ENCODE results near the gene MIA2. TPM values are rescaled to one million over a fixed set of nuclear protein-coding genes. Genes with fewer than 3 reads are reported as not detected.

Gene MIA2
- total and polyA plus RNA-seq, 4 donors: 24.9 to 32.2 (median 28.3) TPM

DNA sequence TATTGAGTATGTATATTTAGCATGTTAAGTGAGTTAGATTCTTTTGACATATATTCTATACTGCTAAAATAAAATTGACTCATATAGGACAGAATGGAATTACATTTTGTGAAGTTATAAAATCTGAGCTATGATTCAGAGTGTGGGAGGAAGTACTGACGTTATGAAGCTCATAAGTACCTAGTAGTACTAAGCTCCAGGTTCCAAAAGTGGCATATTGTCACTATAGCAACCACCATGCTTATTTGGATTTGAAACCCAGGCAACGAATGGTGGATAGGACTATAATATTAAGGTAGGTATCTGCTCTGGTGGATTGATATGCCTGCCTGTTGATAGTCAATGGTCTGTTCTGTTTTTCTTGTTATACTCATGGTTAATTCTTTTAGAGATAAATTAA, 200.7 kb downstream of the MIA2 start:
- Histone ChIP-seq H3K4me3 (no peak overlapping the region), H3K9ac (ENCODE audit: insufficient read depth in 1 of 2, low read length in 2 of 2) (no peak overlapping the region), H3K27me3 (ENCODE audit: control insufficient read depth in 3 of 3, insufficient read depth in 3 of 3, low read length in 2 of 3) (peaks cover 0 to 3% (median 3%) of the 10 kb centered on the region in 3 donors), H3K27ac (ENCODE audit: low read depth in 1 of 2, low read length in 1 of 2) (no peak overlapping the region), H3K36me3 (ENCODE audit: control insufficient read depth in 4 of 4, insufficient read depth in 4 of 4, low read length in 4 of 4) (peaks cover 0 to 3% (median 0%) of the 10 kb centered on the region in 4 donors), H3K4me1 (ENCODE audit: control insufficient read depth in 5 of 5, insufficient read depth in 5 of 5, low read length in 5 of 5) (peaks cover 2 to 17% (median 9%) of the 10 kb centered on the region in 5 donors), H3K9me3 (ENCODE audit: control insufficient read depth in 4 of 4, insufficient read depth in 3 of 4, low read length in 3 of 4) (no peaks in the 10 kb centered on the region)
- no peak for DNase-seq
- WGBS, 2 donors: 53 to 64% methylated on average over 2 of the region's 2 CpGs
- ATAC-seq (ENCODE audit: insufficient read depth, low FRiP score): no peak
- TF ChIP-seq, protein P1, sequence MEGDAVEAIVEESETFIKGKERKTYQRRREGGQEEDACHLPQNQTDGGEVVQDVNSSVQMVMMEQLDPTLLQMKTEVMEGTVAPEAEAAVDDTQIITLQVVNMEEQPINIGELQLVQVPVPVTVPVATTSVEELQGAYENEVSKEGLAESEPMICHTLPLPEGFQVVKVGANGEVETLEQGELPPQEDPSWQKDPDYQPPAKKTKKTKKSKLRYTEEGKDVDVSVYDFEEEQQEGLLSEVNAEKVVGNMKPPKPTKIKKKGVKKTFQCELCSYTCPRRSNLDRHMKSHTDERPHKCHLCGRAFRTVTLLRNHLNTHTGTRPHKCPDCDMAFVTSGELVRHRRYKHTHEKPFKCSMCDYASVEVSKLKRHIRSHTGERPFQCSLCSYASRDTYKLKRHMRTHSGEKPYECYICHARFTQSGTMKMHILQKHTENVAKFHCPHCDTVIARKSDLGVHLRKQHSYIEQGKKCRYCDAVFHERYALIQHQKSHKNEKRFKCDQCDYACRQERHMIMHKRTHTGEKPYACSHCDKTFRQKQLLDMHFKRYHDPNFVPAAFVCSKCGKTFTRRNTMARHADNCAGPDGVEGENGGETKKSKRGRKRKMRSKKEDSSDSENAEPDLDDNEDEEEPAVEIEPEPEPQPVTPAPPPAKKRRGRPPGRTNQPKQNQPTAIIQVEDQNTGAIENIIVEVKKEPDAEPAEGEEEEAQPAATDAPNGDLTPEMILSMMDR (IDR thresholded peaks at IDR 0.05; ENCODE audit: control extremely low read depth, extremely low read depth): no peak

DNA sequence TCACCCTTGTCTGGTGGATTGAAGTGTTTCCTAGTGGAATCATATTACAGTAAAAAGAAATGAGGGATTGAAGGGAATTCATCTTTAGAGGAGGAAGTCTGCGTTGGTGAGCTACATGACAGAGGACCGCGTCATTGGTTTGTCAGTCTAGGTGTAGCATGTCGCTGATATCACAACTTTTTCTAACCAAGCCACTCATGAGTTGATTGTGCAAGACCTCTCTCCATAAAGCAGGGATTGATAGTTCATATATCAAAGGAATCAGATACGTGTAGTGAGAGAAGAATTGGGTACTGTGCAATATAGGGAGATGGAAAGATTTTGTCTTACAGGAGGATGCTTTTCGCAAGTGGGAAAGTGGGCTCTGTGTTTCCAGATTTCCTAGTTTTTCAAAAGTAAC, 201.5 kb downstream of the MIA2 start:
- peaks cover 0 to 3% (median 0%) of the 10 kb centered on the region in 4 donors for H3K36me3 ChIP-seq (ENCODE audit: control insufficient read depth in 4 of 4, insufficient read depth in 4 of 4, low read length in 4 of 4)
- no peak overlapping the region for H3K4me3 ChIP-seq
- no peaks in the 10 kb centered on the region for H3K9me3 ChIP-seq (ENCODE audit: control insufficient read depth in 4 of 4, insufficient read depth in 3 of 4, low read length in 3 of 4)
- TF ChIP-seq, protein P1 (IDR thresholded peaks at IDR 0.05; ENCODE audit: control extremely low read depth, extremely low read depth): no peak
- H3K27me3 ChIP-seq (ENCODE audit: control insufficient read depth in 3 of 3, insufficient read depth in 3 of 3, low read length in 2 of 3): peaks cover 0 to 3% (median 3%) of the 10 kb centered on the region in 3 donors
- ATAC-seq (ENCODE audit: insufficient read depth, low FRiP score) (no peak), DNase-seq (no peak)
- peaks cover 0 to 9% (median 4%) of the 10 kb centered on the region in 5 donors for H3K4me1 ChIP-seq (ENCODE audit: control insufficient read depth in 5 of 5, insufficient read depth in 5 of 5, low read length in 5 of 5)
- WGBS, 2 donors: 86 to 94% methylated on average over 6 of the region's 6 CpGs
- no peak overlapping the region for H3K9ac ChIP-seq (ENCODE audit: insufficient read depth in 1 of 2, low read length in 2 of 2)
- H3K27ac ChIP-seq (ENCODE audit: low read depth in 1 of 2, low read length in 1 of 2): no peak overlapping the region

Other genes with a start within 250 kb of the MIA2 start
- 10 to 100 TPM; 50.6 to 78.9 TPM for gene SEC23A, start 130.7 kb upstream of the MIA2 start, total RNA-seq
- 10 to 100 TPM; 10.6 to 23.6 TPM for gene SEC23A, start 130.7 kb upstream of the MIA2 start, polyA plus RNA-seq
- 10 to 100 TPM in 1 of 2 donors, 1 to 10 TPM in 1; 7.3 to 19.8 TPM for gene GEMIN2, start 119.6 kb upstream of the MIA2 start, total RNA-seq
- 10 to 100 TPM in 1 of 2 donors, 1 to 10 TPM in 1; 9.5 to 10.1 TPM for gene GEMIN2, start 119.6 kb upstream of the MIA2 start, polyA plus RNA-seq
- 10 to 100 TPM; 21.5 to 38.3 TPM for gene TRAPPC6B, start 63.6 kb upstream of the MIA2 start, total RNA-seq
- gene TRAPPC6B, start 63.6 kb upstream of the MIA2 start, polyA plus RNA-seq: 10 to 100 TPM; 12.2 to 15.3 TPM
- 10 to 100 TPM; 38.1 to 45.1 TPM for gene PNN, start 58.7 kb upstream of the MIA2 start, total RNA-seq
- gene PNN, start 58.7 kb upstream of the MIA2 start, polyA plus RNA-seq: 10 to 100 TPM; 26.8 to 37.3 TPM
- 10 to 100 TPM; 11.6 to 17.2 TPM for gene FBXO33, start 198.5 kb downstream of the MIA2 start, total RNA-seq
- gene FBXO33, start 198.5 kb downstream of the MIA2 start, polyA plus RNA-seq: 1 to 10 TPM; 4.7 to 7.3 TPM

Measured in lung (tissue), 12 donors.